MCF 10A (cell line): ENCODE results near the gene GDPD3. TPM values are rescaled to one million over a fixed set of nuclear protein-coding genes. Genes with fewer than 3 reads are reported as not detected.
A peak's percentile ranks its signal among the peaks of the same experiment; 100 is the strongest.

Source experiments
- BruUV-seq: library from RNA; stranded (reverse); fragments of 400-500 nt; replicated peaks from 2 replicates; lab custom pipeline; 2021; lab: Mats Ljungman, UMichigan
- CTCF ChIA-PET: fragments of 300-600 bp; sonication (Branson Sonifier 250); formaldehyde crosslinking; extraction: SDS; loops from one replicate; lab custom pipeline; 2021; ENCODE audit warnings: antibody characterized with exemption, inconsistent platforms; lab: Yijun Ruan, JAX
- POLR2A ChIA-PET: fragments of 300-600, 350-650 bp; sonication (Branson Sonifier 250); formaldehyde crosslinking; extraction: SDS; loops from one replicate; lab custom pipeline; 2020; ENCODE audit warnings: antibody characterized with exemption, inconsistent platforms; lab: Yijun Ruan, JAX
- DNase-seq: peaks from one replicate; pipeline ENCODE4 v3.0.0-alpha.2; 2018; ENCODE audit not compliant: unreplicated experiment
- H3K27ac Mint-ChIP-seq: one replicate; pipeline ENCODE4 v1.8.0; 2022; ENCODE audit warnings: mild to moderate bottlenecking, low read depth, mixed read lengths; ENCODE audit not compliant: unreplicated experiment
- H3K27me3 Mint-ChIP-seq: one replicate; pipeline ENCODE4 v1.8.0; 2022; ENCODE audit warnings: mixed read lengths; ENCODE audit not compliant: insufficient read depth, unreplicated experiment
- H3K36me3 Mint-ChIP-seq: one replicate; pipeline ENCODE4 v1.8.0; 2022; ENCODE audit warnings: mild to moderate bottlenecking, moderate library complexity, mixed read lengths; ENCODE audit not compliant: insufficient read depth, unreplicated experiment
- H3K4me1 Mint-ChIP-seq: one replicate; pipeline ENCODE4 v1.8.0; 2022; ENCODE audit warnings: mixed read lengths; ENCODE audit not compliant: insufficient read depth, unreplicated experiment
- H3K4me3 Mint-ChIP-seq: one replicate; pipeline ENCODE4 v1.8.0; 2022; ENCODE audit warnings: mild to moderate bottlenecking, moderate library complexity, mixed read lengths; ENCODE audit not compliant: unreplicated experiment
- H3K9me3 Mint-ChIP-seq: one replicate; pipeline ENCODE4 v1.8.0; 2022; ENCODE audit warnings: mixed read lengths; ENCODE audit not compliant: unreplicated experiment
- CTCF ChIP-seq: fragments of 200-600 bp; IDR thresholded peaks from one replicate; pipeline ENCODE4 v1.8.0; 2022; ENCODE audit warnings: antibody characterized with exemption, mild to moderate bottlenecking; ENCODE audit not compliant: unreplicated experiment
- intact Hi-C: fragments of 100-400 bp; cut with micrococcal nuclease; formaldehyde crosslinking; loops from 2 replicates; pipeline ENCODE4 v1.14.1; 2022
- total RNA-seq: library from RNA; stranded (reverse); gene quantifications from 2 replicates; pipeline ENCODE4 v1.2.3, GENCODE V29; 2022

Gene GDPD3
- total RNA-seq, 1 experiment from 2014 or later = 0.49 TPM

GRCh38 chr16:30092373-30093010 lies 20.8 kb downstream of the GDPD3 start:
- BruUV-seq = no TSS peak
- TF ChIP-seq CTCF = peak; percentile 34
- H3K36me3 Mint-ChIP-seq = peaks cover 12% of the 10 kb centered on the region
- peak overlapping the region; percentile 54 for H3K27ac Mint-ChIP-seq
- intact Hi-C loops = loop anchor here (10.0 kb wide), 1 partner anchor 312 kb away; the partner anchor contains the start of gene ZNF771
- H3K9me3 Mint-ChIP-seq = no peaks in the 10 kb centered on the region
- H3K27me3 Mint-ChIP-seq = no peaks in the 10 kb centered on the region
- peak overlapping the region; percentile 79 for H3K4me3 Mint-ChIP-seq
- H3K4me1 Mint-ChIP-seq = peaks cover 39% of the 10 kb centered on the region
- DNase-seq = peak; percentile 65
- CTCF ChIA-PET = interaction anchor here (0.5 to 4.3 kb wide), 20 partner anchors 10 to 540 kb away, joined by 3 to 24 read pairs (median 3); partner anchors contain the start of gene ZNF48
- POLR2A ChIA-PET = interaction anchor here (0.6 to 3.6 kb wide), 8 partner anchors 16 to 315 kb away, joined by 3 to 50 read pairs (median 4); partner anchors contain the start of genes ALDOA, MAPK3, PPP4C and ZNF771

- Mint-ChIP-seq H3K27ac (peak within 1 kb of the TSS; percentile 57), H3K9me3 (no peaks in the 10 kb centered on the region), H3K4me1 (peaks cover 37% of the 10 kb centered on the region), H3K4me3 (peak within 1 kb of the TSS; percentile 79), H3K36me3 (peaks cover 17% of the 10 kb centered on the region), H3K27me3 (no peaks in the 10 kb centered on the region)
- ChIA-PET CTCF (interaction anchor here (0.5 to 4.3 kb wide), 24 partner anchors 10 to 537 kb away, joined by 3 to 24 read pairs (median 4); partner anchors contain the start of genes GDPD3 and ZNF48), POLR2A (interaction anchor here (0.7 to 3.6 kb wide), 10 partner anchors 12 to 316 kb away, joined by 3 to 50 read pairs (median 4); partner anchors contain the start of genes ALDOA, CORO1A, MAPK3 and PPP4C)
- intact Hi-C loops = loop anchor here (10.0 kb wide), 1 partner anchor 313 kb away; the partner anchor contains the start of gene ZNF771
- peak; percentile 89 for DNase-seq
- no TSS peak for BruUV-seq
- TF ChIP-seq CTCF = peak; percentile 74
Observed at GRCh38 chr16:30091474-30092372, 21.6 kb downstream of the GDPD3 start, which contains the start of gene TBX6. TBX6 (minus strand) TSS chr16:30091924; CDS start chr16:30091193, 731 bp downstream.

GRCh38 chr16:30090610-30091331 lies 22.6 kb downstream of the GDPD3 start:
- Mint-ChIP-seq H3K4me3 (no peak overlapping the region), H3K9me3 (no peaks in the 10 kb centered on the region), H3K36me3 (peaks cover 17% of the 10 kb centered on the region), H3K4me1 (peaks cover 35% of the 10 kb centered on the region), H3K27me3 (no peaks in the 10 kb centered on the region), H3K27ac (peak overlapping the region; percentile 57)
- POLR2A ChIA-PET = interaction anchor here (0.6 to 3.6 kb wide), 7 partner anchors 11 to 1048 kb away, joined by 3 to 50 read pairs (median 5); partner anchors contain the start of genes ALDOA, CORO1A, MAPK3 and PPP4C
- TF ChIP-seq CTCF = no peak
- intact Hi-C loops = loop anchor here (10.0 kb wide), 1 partner anchor 314 kb away; the partner anchor contains the start of gene ZNF771
- CTCF ChIA-PET = interaction anchor here (0.6 to 4.3 kb wide), 11 partner anchors 9 to 538 kb away, joined by 3 to 24 read pairs (median 4); partner anchors contain the start of gene GDPD3
- no peak for DNase-seq
- no TSS peak for BruUV-seq
